Mesenchymal stem cell (in vitro differentiated cells and primary cell): ENCODE data around the gene ZNF644.

Experiments used
- DNase-seq: peaks from one replicate; pipeline ENCODE4 v3.0.0-alpha.2; 2013
- H2AFZ ChIP-seq: one replicate; pipeline ENCODE4 v1.6.1; 2013; ENCODE audit warnings: low read depth, mild to moderate bottlenecking, control low read depth, inconsistent platforms, low read length, moderate library complexity
- H2AK5ac ChIP-seq: 2 replicates; pipeline ENCODE4 v1.6.1; 2013; ENCODE audit warnings: low read length, moderate library complexity, mild to moderate bottlenecking, inconsistent platforms; ENCODE audit not compliant: severe bottlenecking
- H2BK120ac ChIP-seq: one replicate; pipeline ENCODE4 v1.6.1; 2013; ENCODE audit warnings: low read depth, mild to moderate bottlenecking, inconsistent platforms, low read length, moderate library complexity
- H2BK12ac ChIP-seq, 2 experiments: one replicate each; pipeline ENCODE4 v1.6.1; 2013; ENCODE audit warnings: inconsistent platforms in 2 of 2, low read length in 2 of 2, mild to moderate bottlenecking in 2 of 2, moderate library complexity in 2 of 2, control low read depth in 1 of 2
- H2BK15ac ChIP-seq: one replicate; pipeline ENCODE4 v1.6.1; 2013; ENCODE audit warnings: mild to moderate bottlenecking, low read depth, inconsistent platforms; ENCODE audit not compliant: poor library complexity, severe bottlenecking
- H2BK5ac ChIP-seq: 2 replicates; pipeline ENCODE4 v1.6.1; 2013; ENCODE audit warnings: low read depth, mild to moderate bottlenecking, low read length, control low read depth, inconsistent platforms; ENCODE audit not compliant: poor library complexity, severe bottlenecking
- H3K14ac ChIP-seq, 2 experiments: one replicate each; pipeline ENCODE4 v1.6.1; 2013; ENCODE audit warnings: inconsistent platforms in 2 of 2, low read length in 2 of 2, control low read depth in 1 of 2, mild to moderate bottlenecking in 1 of 2, moderate library complexity in 1 of 2
- H3K18ac ChIP-seq, 2 experiments: one replicate each; pipeline ENCODE4 v1.6.1; 2013; ENCODE audit warnings: inconsistent platforms in 2 of 2, low read length in 2 of 2, control low read depth in 1 of 2, low read depth in 1 of 2, mild to moderate bottlenecking in 1 of 2
- H3K23ac ChIP-seq, 2 experiments: one replicate each; pipeline ENCODE4 v1.6.1; 2013; ENCODE audit warnings: inconsistent platforms in 2 of 2, low read length in 2 of 2, mild to moderate bottlenecking in 2 of 2, moderate library complexity in 2 of 2, control low read depth in 1 of 2
- H3K27ac ChIP-seq: 2 replicates; pipeline ENCODE4 v1.5.1; 2013; ENCODE audit warnings: mild to moderate bottlenecking, moderate library complexity, low read length, control low read depth, inconsistent platforms; ENCODE audit not compliant: poor library complexity, severe bottlenecking
- H3K27me3 ChIP-seq, 2 experiments: 2 replicates each; pipeline versions ENCODE4 v1.6.1 to v1.7.0; 2013; ENCODE audit warnings: low read length in 2 of 2, mild to moderate bottlenecking in 2 of 2, moderate library complexity in 2 of 2, control low read depth in 1 of 2, inconsistent platforms in 1 of 2; ENCODE audit not compliant: control insufficient read depth in 1 of 2, insufficient read depth in 1 of 2
- H3K36me3 ChIP-seq, 2 experiments: 2 replicates each; pipeline versions ENCODE4 v1.6.1 to v1.7.0; 2013; ENCODE audit warnings: low read length in 2 of 2, control low read depth in 1 of 2, inconsistent platforms in 1 of 2, low read depth in 1 of 2, mild to moderate bottlenecking in 1 of 2; ENCODE audit not compliant: insufficient read depth in 2 of 2, control insufficient read depth in 1 of 2
- H3K4ac ChIP-seq, 2 experiments: one replicate each; pipeline ENCODE4 v1.6.1; 2013; ENCODE audit warnings: inconsistent platforms in 2 of 2, low read length in 2 of 2, mild to moderate bottlenecking in 2 of 2, moderate library complexity in 2 of 2, control low read depth in 1 of 2, low read depth in 1 of 2
- H3K4me1 ChIP-seq: 2 replicates; pipeline ENCODE4 v1.6.1; 2013; ENCODE audit warnings: low read depth, low read length, control low read depth; ENCODE audit not compliant: control insufficient read depth, insufficient read depth
- H3K4me2 ChIP-seq: 2 replicates; pipeline ENCODE4 v1.6.1; 2013; ENCODE audit warnings: low read length, mild to moderate bottlenecking, inconsistent platforms; ENCODE audit not compliant: poor library complexity, severe bottlenecking
- H3K4me3 ChIP-seq, 2 experiments: 2 replicates each; pipeline versions ENCODE4 v1.5.1 to v1.7.0; 2013; ENCODE audit warnings: low read length in 2 of 2, mild to moderate bottlenecking in 2 of 2, control low read depth in 1 of 2, low read depth in 1 of 2; ENCODE audit not compliant: insufficient read depth in 1 of 2
- H3K79me1 ChIP-seq: replicated peaks from 2 replicates; pipeline ENCODE4 v1.6.1; 2013; ENCODE audit warnings: mild to moderate bottlenecking, control low read depth, low read length, inconsistent platforms; ENCODE audit not compliant: poor library complexity, severe bottlenecking
- H3K9ac ChIP-seq: 2 replicates; pipeline ENCODE4 v1.7.0; 2013; ENCODE audit warnings: mild to moderate bottlenecking, low read length, moderate library complexity
- H3K9me3 ChIP-seq: 2 replicates; pipeline ENCODE4 v1.7.0; 2013; ENCODE audit warnings: mild to moderate bottlenecking, low read length; ENCODE audit not compliant: control insufficient read depth
- H4K8ac ChIP-seq: one replicate; pipeline ENCODE4 v1.6.1; 2013; ENCODE audit warnings: inconsistent platforms, mild to moderate bottlenecking, low read length, moderate library complexity
- H4K91ac ChIP-seq: one replicate; pipeline ENCODE4 v1.6.1; 2013; ENCODE audit warnings: mild to moderate bottlenecking, low read length, inconsistent platforms
- WGBS: methylation state at CpG from one replicate; pipeline ENCODE4 v1.1.7; 2013; ENCODE audit warnings: mixed read lengths; 5-methylcytosine and 5-hydroxymethylcytosine counted together

The ZNF644 gene

GRCh38 chr1:91007092-91007491 lies 14.7 kb downstream of the ZNF644 start:
- Histone ChIP-seq H2BK5ac (no peak overlapping the region), H3K4me3 (no peak overlapping the region), H3K9ac (no peak overlapping the region), H3K14ac (no peak overlapping the region), H2BK120ac (no peak overlapping the region), H3K27me3 (no peaks in the 10 kb centered on the region), H3K4ac (no peak overlapping the region), H4K91ac (no peak overlapping the region), H3K27ac (no peak overlapping the region), H2AFZ (no peak overlapping the region), H3K36me3 (no peaks in the 10 kb centered on the region), H3K23ac (no peak overlapping the region), H3K4me1 (no peaks in the 10 kb centered on the region), H3K79me1 (no peaks in the 10 kb centered on the region), H3K4me2 (no peak overlapping the region), H3K9me3 (no peaks in the 10 kb centered on the region), H2AK5ac (no peak overlapping the region), H2BK12ac (no peak overlapping the region), H4K8ac (no peak overlapping the region), H3K18ac (no peak overlapping the region), H2BK15ac (no peak overlapping the region)
- WGBS, result 89% methylated on average over 7 of the region's 7 CpGs
- no peak for DNase-seq

GRCh38 chr1:91006113-91006908 lies 15.5 kb downstream of the ZNF644 start:
- H2BK120ac ChIP-seq, result no peak overlapping the region

GRCh38 chr1:91005285-91005684 lies 16.6 kb downstream of the ZNF644 start:
- Histone ChIP-seq H3K4me2 (no peak overlapping the region), H2AFZ (no peak overlapping the region), H3K79me1 (no peaks in the 10 kb centered on the region), H3K27me3 (no peaks in the 10 kb centered on the region), H3K4me1 (no peaks in the 10 kb centered on the region), H2BK5ac (no peak overlapping the region), H3K4me3 (no peak overlapping the region), H3K23ac (no peak overlapping the region), H2BK12ac (no peak overlapping the region), H3K9me3 (no peaks in the 10 kb centered on the region), H3K27ac (no peak overlapping the region), H3K9ac (no peak overlapping the region), H4K91ac (no peak overlapping the region), H3K18ac (no peak overlapping the region), H3K14ac (no peak overlapping the region), H2BK120ac (no peak overlapping the region), H2BK15ac (no peak overlapping the region), H3K36me3 (no peaks in the 10 kb centered on the region), H3K4ac (no peak overlapping the region), H2AK5ac (no peak overlapping the region), H4K8ac (no peak overlapping the region)
- no CpG with 5 or more reads among the region's 1 CpG for WGBS
- DNase-seq, result no peak

More at GRCh38 chr1:91006113-91006908, 15.5 kb downstream of the ZNF644 start:
- Histone ChIP-seq H3K36me3 (no peaks in the 10 kb centered on the region), H2AK5ac (no peak overlapping the region), H2BK12ac (no peak overlapping the region), H3K4ac (no peak overlapping the region), H3K27me3 (no peaks in the 10 kb centered on the region), H3K9ac (no peak overlapping the region), H3K18ac (no peak overlapping the region), H3K9me3 (no peaks in the 10 kb centered on the region), H2BK15ac (no peak overlapping the region), H2BK5ac (no peak overlapping the region), H3K23ac (no peak overlapping the region), H3K27ac (no peak overlapping the region), H3K79me1 (no peaks in the 10 kb centered on the region), H3K4me1 (no peaks in the 10 kb centered on the region), H2AFZ (no peak overlapping the region), H4K8ac (no peak overlapping the region), H3K4me2 (no peak overlapping the region), H3K4me3 (no peak overlapping the region), H4K91ac (no peak overlapping the region), H3K14ac (no peak overlapping the region)
- no peak for DNase-seq
- WGBS, result 98% methylated on average over 2 of the region's 2 CpGs

GRCh38 chr1:91004145-91004544 lies 17.7 kb downstream of the ZNF644 start:
- Histone ChIP-seq H3K23ac (no peak overlapping the region), H3K79me1 (no peaks in the 10 kb centered on the region), H3K9ac (no peak overlapping the region), H2BK15ac (no peak overlapping the region), H2AK5ac (no peak overlapping the region), H3K27me3 (no peaks in the 10 kb centered on the region), H3K27ac (no peak overlapping the region), H3K4ac (no peak overlapping the region), H3K36me3 (no peaks in the 10 kb centered on the region), H2BK120ac (no peak overlapping the region), H4K8ac (no peak overlapping the region), H4K91ac (no peak overlapping the region), H3K14ac (no peak overlapping the region), H3K18ac (no peak overlapping the region), H3K4me3 (no peak overlapping the region), H2BK12ac (no peak overlapping the region), H3K9me3 (no peaks in the 10 kb centered on the region), H2AFZ (no peak overlapping the region), H3K4me1 (no peaks in the 10 kb centered on the region), H3K4me2 (no peak overlapping the region), H2BK5ac (no peak overlapping the region)
- DNase-seq, result no peak
- no CpG with 5 or more reads among the region's 2 CpGs for WGBS
